NCI-H510A (cell line): Measurements from ENCODE around the gene TMEM272.
A peak's percentile ranks its signal among the peaks of the same experiment; 100 is the strongest.

ENCODE experiments used
- DNase-seq: peaks from one replicate; lab custom pipeline; 2025; lab: John Stamatoyannopoulos, UW

Gene TMEM272

GRCh38 chr13:51780099-51780498, 64.9 kb downstream of the TMEM272 start:
- no peak for DNase-seq

GRCh38 chr13:51778392-51778791, 66.6 kb downstream of the TMEM272 start:
- no peak for DNase-seq

DNA sequence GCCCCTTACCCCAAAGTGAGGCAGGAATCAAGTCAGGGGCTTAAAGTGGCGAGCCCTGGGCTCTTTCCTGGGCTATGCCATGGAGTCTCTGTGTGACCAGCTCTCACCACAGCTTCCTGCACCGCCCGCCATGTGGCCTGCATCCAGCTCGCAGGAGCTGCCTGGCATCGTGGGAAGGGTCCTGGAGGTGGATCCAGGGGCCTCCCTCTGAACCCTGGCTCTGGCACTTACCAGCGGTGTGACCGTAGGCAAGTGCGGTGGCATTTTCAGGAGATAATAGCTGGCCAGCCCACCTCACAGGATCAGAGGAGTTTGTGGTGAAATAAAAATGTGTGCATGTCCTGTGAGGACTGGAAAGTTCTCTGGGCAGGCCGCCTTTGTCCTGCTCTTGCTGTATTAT, 67.1 kb downstream of the TMEM272 start:
- no peak for DNase-seq

DNA sequence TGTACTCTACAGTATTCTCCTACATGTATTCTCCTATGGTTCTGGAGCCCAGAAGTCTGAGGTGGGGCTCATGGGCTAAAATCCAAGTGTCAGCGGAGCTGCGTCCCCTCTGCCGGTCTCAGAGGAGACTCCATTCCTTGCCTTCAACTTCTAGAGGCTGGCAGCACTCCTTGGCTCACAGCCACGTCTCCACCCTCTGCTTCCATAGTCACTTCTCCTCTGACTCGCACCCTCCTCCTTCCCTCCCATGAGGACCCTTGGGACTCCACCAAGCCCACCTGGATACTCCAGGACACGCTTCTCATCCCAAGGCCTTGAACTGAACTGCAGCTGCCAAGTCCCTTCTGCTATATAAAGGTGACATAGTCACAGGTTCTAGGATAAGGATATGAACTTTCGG, 68.8 kb downstream of the TMEM272 start:
- DNase-seq, result no peak

- no peak for DNase-seq
Observed at GRCh38 chr13:51773515-51773914, 71.5 kb downstream of the TMEM272 start.

DNA sequence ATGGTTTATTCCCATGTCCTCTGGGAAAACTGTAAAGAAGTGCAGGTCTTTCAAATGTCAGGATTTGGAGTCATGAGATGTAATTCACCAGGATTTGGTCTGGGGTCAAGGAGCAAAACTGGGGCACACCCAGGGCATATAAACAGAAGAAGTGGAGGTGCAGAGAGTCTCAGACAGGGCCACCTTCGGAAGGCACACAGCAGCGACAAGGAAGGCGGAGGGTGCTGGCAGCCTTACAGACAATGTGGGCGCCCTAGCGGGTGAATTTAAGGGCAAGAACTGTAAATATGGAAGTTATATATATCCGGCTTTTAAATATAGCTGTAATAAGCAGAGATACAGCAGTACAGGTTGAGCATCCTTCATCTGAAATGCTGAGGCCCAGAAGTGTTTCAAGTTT, 72.2 kb downstream of the TMEM272 start:
- no peak for DNase-seq

GRCh38 chr13:51772105-51772455, 72.9 kb downstream of the TMEM272 start:
- DNase-seq, result no peak

DNA sequence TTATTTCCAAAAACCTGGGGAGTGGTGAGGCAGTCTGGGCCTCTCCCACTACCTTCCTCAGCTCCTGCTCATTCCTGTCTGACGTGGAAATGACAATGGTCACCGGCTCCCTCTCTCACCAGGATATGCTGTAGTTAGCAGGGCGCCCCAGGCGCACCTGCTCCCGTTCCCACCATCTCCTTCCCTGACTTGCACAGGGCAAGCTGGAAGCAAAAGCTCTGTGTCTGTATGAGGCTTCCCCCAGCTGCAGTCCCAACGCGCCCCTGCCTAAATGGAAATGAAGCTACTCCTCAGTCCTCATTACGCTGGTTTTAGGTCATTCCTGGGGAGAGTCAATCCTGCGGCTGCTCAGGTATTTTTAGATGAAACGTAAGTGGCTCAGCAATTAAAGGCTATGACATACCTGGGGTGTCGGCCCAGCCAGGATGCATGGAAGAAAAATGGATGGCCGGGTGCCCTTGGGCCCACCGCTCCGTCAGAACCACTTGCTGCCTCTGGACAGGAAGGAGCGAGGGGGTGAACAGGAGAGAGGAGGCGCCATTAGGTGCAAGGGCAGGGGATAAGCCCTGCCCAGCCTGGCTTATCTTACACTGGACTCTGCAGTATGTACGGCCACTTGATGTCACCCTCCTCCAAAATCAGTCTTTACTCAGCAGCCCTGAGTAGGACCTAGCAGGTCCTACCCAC, 73.4 kb downstream of the TMEM272 start:
- DNase-seq, result no peak

DNA sequence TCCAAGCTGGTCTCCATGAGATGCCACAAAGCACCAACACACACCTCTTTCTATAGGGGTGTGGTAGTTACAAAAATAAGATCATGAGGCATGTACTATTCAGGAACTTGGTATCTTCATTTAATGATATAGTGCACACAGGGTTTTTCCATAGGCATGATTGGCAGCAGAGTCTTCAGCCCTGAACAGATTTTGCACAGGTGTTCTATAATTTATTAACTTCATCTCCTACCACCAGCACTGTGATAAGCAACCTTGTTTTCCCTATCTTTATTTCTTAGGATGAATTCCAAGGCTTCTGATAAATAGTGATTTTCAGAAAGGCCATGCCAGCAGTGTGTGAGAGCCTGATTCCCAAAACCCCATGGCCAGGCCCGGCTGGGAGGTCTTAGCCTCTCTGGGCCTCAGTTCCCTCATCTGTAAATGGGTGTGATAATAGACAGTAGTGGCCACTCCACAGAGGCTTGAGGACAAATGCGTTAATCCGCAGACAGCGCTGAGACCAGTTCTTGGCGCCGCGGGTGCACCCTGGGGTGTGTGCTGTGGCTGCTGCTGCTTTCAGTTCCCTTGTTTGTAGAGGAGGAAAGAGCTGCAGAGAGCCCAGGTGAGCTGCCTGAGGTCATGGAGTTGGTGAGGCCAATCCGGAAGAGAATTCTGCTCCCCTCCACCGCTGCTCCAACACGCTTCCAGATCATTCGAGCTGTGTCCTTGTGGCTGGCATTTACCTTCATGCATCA, 74.1 kb downstream of the TMEM272 start:
- no peak for DNase-seq

DNA sequence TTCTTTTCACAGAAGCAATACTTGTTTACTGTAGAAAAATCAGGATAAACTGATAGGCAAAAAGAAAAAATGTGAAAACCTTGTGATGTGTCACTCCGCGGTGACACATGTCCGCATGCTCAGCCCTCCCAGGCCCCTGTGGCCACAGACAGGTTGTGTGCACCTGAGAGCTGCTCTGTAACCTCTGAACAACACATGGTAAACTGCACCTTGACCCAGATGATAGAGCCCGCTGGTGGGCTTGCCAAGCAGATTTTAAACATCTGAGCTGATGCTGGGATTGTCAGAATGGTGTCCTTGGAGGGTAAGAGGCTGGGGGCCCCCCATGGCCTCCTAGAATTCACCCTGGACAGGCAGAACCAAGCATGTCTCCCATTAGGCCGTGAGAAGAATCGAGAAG, 74.8 kb downstream of the TMEM272 start:
- DNase-seq, result no peak

- DNase-seq, result no peak
Observed at GRCh38 chr13:51769455-51770127, 75.4 kb downstream of the TMEM272 start.

DNA sequence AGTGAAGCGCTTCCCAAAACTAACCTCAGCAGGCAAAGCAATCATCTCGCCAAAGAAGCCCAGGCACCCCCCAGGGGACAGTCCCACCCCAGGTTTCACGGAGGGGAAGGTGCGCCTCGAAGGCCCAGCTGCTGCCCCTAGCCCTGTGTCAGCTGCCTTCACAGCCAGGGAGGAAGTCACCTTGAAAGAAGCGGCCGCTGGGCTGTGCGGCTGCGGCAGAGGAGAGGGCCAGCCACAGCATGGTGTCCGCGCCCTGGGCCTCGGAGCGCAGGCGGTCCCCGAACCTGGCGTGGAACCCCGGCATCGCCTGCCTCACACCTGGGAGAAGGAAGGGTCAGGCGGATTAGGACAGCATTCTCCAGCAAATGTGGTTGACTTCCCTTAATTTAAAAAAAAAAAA, 76.0 kb downstream of the TMEM272 start:
- no peak for DNase-seq

DNA sequence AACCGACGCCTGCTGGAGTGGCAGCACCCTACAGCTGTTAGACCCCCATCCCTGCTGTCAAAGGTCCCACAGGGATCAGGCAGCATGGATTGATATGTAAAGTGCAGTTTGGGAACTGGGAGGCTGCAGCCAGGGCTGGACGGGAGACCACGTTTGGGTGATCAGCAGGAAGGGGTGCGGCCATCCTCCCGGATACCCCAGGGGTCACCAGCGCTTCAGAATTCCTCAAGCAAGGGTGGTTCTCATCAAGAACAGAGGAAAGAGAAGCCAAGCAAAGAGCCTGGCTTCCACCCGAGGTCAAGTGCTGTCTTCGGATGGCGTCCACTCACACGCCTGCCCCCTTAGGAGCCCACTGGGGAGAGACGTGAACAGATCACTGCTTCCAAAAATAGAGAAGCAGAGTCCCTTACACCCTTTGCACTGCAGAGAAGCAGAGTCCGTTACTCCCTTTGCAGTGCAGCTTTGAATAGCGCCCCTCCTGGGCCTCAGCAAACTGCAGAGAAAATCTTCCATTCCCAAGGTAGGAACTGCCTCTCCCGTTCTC, 76.5 kb downstream of the TMEM272 start:
- DNase-seq, result no peak

DNA sequence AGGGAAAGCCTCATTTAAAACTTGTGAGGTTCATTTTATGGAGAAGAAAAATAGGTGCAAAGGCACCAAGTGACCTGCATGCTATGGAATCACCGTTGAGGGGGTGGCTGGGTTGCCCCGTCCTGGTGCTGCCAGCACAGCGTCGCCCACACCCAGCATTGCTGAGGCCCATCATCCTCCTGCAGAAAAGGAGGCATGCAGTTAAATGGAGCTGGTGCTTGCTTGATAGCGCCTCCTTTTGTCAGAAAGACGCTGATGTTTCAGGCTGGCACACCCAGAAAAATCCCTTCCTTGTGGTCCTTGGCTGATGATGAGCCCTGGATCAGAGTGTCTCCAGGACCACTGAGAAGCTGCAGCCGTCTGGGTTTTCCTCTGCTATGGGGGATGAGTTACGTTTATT, 77.9 kb downstream of the TMEM272 start:
- DNase-seq, result no peak

- DNase-seq, result no peak
Observed at GRCh38 chr13:51765142-51765515, 79.8 kb downstream of the TMEM272 start.

- peak; percentile 35 for DNase-seq
Observed at GRCh38 chr13:51764184-51765141, 80.5 kb downstream of the TMEM272 start.

DNA sequence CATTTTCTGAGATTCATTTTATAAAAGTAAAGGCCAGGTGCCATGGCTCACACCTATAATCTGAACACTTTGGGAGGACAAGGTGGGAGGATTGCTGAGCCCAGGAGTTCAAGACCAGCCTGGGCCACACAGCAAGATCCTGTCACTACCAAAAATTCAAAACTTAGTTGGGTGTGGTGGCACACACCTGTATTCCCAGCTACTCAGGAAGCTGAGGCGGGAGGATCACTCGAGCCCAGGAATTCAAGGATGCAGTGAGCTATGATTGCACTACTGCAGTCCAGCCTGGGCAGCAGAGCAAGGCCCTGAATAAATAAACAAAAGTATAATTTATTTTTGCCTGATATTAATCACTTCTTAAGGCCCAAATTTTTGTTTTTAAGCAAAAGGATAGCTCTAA, 81.5 kb downstream of the TMEM272 start:
- DNase-seq, result no peak
